ENCODE measurements around the gene SPTBN5. TPM values are rescaled to one million over a fixed set of nuclear protein-coding genes. Genes with fewer than 3 reads are reported as not detected.

SPTBN5 gene
- total RNA-seq (2022; extraction: Qiagen RNA extraction) = 0.07 to 0.25 TPM (median 0.16 TPM) in 5 replicates

GRCh38 chr15:41893422-41894250 lies at the start of gene SPTBN5:
SPTBN5 (minus strand) TSS chr15:41894053; CDS start chr15:41893497, 556 bp downstream.

GRCh38 chr15:41838400-41838897 lies 55.4 kb downstream of the SPTBN5 start, which contains the start of gene PLA2G4B:
PLA2G4B (plus strand) TSS chr15:41838847; CDS start chr15:41838914, 67 bp downstream.

GRCh38 chr15:41827880-41828806 lies 65.7 kb downstream of the SPTBN5 start, which contains the start of gene JMJD7:
JMJD7 (plus strand) TSS chr15:41828092; CDS start chr15:41828125, 33 bp downstream.

Other genes with a start within 250 kb of the SPTBN5 start
- gene MGA, start 233.6 kb downstream of the SPTBN5 start, total RNA-seq (2022; extraction: Qiagen RNA extraction) = 6.2 to 10.5 TPM (median 8.4 TPM) in 5 replicates
- gene MAPKBP1, start 119.6 kb downstream of the SPTBN5 start, total RNA-seq (2022; extraction: Qiagen RNA extraction) = 2.3 to 5.1 TPM (median 3.8 TPM) in 5 replicates
- 2.8 to 3.3 TPM (median 3.1 TPM) in 5 replicates for gene JMJD7, start 66.0 kb downstream of the SPTBN5 start, total RNA-seq (2022; extraction: Qiagen RNA extraction)
- gene PLA2G4B, start 55.2 kb downstream of the SPTBN5 start, total RNA-seq (2022; extraction: Qiagen RNA extraction) = 0.87 to 2.1 TPM (median 1.7 TPM) in 5 replicates
- gene EHD4, start 78.5 kb upstream of the SPTBN5 start, total RNA-seq (2022; extraction: Qiagen RNA extraction) = 10.8 to 13.3 TPM (median 12.5 TPM) in 5 replicates
- gene PLA2G4E, start 127.0 kb upstream of the SPTBN5 start, total RNA-seq (2022; extraction: Qiagen RNA extraction) = 0.01 TPM in 1 of 5 replicates, not detected in the others
- not detected in 5 replicates for gene PLA2G4D, start 200.5 kb upstream of the SPTBN5 start, total RNA-seq (2022; extraction: Qiagen RNA extraction)

Data from A549 treated with dexamethasone at 1 μM for 4 hours (cell line).